Ammon's horn (tissue), 1 donor: Measurements from ENCODE around the gene PERCC1.
A peak's percentile ranks its signal among the peaks of the same experiment; 100 is the strongest.

Source experiments
- DNase-seq: peaks from one replicate; pipeline ENCODE4 v3.0.0-alpha.2; 2016; ENCODE audit warnings: low spot score

PERCC1 gene

GRCh38 chr16:1412847-1413246, 18.0 kb upstream of the PERCC1 start:
- no peak for DNase-seq

DNA sequence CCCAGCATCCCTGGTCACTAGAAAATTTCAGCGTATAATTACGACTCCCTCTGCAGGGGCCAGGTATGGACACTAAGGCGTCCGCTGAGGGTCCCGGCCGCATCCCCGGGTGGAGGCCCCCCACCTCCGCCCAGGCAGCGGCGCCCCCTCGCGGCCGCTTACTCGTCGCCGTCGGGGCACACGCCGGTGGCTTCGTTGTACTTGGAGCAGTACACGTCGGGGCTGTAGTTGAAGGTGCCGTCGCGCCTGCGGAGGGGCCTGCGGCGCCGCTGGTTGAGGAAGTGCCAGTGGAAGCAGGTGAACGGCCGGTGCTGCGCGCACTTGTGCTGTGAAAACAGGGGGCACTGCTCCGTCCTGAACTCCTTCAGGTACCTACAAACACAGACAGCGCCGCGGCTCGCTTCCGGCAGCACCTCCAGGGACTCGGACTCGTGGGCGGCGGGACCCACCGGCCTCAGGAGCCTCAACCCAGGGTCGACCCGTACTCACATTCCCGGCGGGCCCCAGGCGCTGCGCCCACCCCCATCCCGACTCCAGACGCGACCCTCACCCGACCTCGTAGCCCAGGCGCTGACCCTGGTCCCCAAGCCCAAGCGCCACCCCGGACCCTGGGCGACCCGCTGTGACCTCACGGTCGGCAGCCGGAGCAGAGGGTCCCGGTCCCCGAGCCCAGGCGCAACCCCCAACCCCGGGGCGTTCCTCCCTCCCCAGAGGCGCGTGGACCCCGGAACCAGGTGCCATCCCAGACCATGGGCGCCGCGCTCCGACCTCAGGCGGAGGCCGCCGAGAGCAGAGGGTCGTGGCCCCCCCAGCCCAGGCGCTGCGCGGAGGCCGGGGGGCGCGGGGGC, 17.0 kb upstream of the PERCC1 start:
- peak; percentile 29 for DNase-seq

DNA sequence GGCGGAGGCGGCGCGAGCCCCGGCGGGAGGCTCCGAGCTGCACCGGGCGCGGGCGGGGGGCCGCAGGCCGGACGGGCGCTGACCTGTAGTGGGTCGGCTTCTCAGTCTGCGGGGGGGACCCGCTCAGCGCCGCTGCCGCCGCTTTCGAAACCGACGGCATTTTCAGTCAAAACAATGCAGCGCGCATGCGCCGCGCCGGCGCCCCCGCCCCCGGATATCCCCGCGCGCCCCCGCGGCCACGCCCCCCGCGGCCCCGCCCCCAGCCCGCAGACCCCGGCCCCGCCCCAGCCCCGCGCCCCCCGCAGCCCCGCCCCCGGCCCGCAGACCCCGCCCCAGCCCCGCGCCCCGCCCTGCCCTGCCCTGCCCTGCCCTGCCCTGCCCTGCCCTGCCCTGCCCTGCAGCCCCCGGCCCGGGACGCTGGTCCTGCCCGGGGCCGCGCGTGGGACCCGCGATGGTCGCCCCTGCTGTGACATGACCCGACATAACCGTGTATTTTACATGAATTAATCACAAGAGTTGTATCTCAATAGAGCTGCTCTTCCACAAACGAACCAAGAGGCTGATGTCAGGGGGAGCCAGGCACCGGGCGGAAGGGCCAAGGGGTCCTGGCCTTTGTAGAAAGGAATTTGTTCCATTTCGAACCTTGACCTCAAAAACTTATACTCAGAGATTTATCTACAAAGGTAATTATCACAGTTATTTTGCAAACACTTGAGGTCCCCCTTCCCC, 16.2 kb upstream of the PERCC1 start, which contains the start of gene UNKL:
TSS of gene UNKL (minus strand) at position 173 of the 729 bp plus-strand sequence. CDS start at position 160, 13 bp downstream.
- DNase-seq, result peak; percentile 34

DNA sequence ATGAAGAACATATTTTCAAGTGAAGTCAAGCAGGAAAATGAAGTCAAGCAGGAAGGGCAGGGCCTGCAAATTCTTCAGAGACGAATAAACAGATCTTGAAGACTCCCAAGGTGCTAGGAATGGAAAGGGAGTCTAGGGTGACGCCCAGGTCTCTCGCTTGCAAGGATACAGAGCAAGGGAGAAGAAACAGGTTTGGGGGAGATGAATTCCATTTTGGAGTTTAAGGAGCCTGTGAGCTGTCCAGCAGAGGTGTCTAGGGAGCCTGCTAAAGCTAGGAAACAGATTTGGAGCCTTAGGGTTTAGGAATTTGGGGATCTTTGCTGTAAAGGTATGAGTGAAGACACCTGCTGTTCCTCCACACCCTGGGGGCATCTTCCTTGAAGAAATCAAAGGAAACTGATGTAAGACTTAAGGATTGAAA, 14.3 kb upstream of the PERCC1 start:
- no peak for DNase-seq

DNA sequence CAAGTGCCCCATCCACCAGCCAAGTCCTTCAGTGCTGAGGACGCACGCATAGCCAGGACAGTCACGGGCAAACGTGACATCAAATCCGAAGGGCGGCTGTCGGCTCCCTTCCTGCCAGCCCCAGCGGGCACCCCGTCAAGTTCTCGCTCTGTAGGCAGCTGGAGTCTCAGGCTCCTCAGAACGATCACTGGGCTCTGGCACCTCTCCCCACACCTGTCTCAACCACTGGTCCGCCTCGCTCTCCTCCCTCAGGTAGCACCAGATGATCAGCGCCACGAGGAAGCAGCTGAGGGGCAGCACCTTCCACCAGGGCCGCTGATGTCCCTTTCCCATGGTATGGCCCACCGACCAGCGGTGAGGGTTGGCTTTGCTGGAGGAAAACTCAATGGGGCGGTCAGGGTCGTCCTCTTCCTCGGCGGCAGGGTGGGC, 10.8 kb upstream of the PERCC1 start:
- peak; percentile 11 for DNase-seq

GRCh38 chr16:1422076-1422475, 8.8 kb upstream of the PERCC1 start:
- DNase-seq, result no peak

- no peak for DNase-seq
Observed at GRCh38 chr16:1424028-1424427, 6.8 kb upstream of the PERCC1 start.

DNA sequence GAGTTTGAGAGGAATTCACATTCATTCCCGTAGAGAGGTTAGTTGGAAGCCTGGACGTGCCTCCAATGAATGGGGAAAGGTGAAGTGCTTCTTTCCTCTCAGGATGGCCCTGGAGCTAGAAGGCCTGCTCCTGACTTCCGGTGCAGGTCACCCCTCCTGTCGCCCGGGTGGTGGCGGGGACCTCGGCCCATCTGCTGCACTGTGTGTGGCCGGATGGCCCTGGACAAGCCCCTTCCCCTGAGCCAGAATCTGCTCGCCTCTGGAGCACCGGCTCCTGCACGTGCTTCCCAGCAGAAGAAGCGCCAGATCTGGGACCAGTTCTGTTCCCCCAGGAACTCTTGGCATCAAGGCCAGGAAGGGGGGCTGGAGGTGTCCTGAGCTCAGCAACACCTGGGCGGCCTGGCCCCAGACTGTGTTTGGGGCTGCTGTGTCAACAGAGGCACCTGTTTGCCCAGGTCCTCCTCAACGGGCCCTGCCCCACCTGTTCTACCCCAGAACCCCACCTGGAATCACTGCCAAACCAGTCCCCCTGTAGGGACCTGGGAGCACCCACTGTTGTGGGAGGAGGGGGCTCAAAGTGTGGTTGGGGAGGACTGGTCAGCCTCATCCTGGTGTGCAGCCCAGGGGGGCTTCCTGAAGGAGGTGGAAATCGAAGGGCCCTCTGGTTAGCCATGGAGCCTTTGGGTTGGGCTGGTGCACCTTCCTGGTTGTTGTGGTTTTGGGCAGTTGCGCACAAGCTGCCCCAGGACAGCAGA, 5.1 kb upstream of the PERCC1 start:
- no peak for DNase-seq

GRCh38 chr16:1426734-1427471, 4.0 kb upstream of the PERCC1 start:
- DNase-seq, result no peak

- DNase-seq, result no peak
Observed at GRCh38 chr16:1427473-1428461, 3.1 kb upstream of the PERCC1 start.

DNA sequence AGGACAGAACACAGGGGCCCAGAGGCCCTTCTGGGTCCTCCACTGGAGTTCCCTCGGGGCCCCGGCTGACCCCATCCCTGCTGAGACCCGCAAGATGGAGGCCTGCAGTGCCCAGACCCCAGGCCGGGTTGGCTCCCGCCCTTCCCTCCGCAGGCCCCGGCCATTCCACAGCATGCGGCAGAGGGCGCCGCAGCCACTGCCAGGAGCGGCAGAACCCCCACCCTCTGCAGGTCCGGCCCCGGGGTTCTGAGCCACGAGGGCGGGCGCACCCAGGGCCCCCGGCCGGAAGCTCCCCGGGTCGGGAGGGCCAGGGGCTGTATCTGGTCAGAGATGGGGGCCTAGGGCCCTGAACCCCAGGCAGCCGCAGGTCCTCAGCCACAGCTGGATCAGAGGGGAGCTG, 2.4 kb upstream of the PERCC1 start:
- no peak for DNase-seq

DNA sequence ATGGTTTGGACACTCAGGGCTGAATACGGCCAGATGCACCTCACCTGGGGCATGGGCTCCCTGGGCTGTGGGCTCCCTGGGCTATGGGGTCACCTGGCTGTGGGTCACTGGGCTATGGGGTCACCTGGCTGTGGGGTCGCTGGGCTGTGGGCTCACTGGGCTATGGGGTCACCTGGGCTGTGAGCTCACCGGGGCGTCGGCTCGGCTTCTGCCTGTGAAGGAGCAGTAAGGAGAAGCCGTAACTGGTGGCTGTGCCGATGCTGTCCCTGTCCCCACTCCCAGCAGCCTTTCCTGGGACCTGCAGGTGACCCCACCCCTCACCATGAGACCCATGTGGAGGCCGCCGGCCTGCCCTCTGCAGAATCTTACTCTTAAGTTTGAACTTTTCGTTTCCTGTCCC, 1.9 kb upstream of the PERCC1 start:
- no peak for DNase-seq

DNA sequence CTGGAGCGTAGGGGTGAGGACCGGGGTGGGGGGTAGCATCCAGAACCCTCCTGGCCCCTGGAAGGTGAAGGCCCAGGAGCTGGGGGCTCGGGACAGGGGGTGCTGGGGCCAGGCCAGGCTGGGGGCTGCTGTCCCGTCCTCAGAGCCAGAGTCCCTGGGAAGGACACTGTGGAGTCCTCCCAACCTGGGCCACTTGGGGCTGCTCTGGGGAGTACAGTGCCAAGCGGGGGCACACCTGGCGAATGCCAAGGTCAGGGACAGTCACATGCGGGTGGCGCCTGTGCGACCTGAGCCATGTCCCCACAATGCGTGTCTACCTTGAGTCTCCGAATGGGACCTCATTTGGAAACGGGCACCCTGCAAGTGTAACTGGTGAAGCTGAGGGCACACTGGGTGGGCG, 1.2 kb upstream of the PERCC1 start:
- DNase-seq, result no peak

GRCh38 chr16:1430214-1430758, 592 bp upstream of the PERCC1 start:
- DNase-seq, result no peak

DNA sequence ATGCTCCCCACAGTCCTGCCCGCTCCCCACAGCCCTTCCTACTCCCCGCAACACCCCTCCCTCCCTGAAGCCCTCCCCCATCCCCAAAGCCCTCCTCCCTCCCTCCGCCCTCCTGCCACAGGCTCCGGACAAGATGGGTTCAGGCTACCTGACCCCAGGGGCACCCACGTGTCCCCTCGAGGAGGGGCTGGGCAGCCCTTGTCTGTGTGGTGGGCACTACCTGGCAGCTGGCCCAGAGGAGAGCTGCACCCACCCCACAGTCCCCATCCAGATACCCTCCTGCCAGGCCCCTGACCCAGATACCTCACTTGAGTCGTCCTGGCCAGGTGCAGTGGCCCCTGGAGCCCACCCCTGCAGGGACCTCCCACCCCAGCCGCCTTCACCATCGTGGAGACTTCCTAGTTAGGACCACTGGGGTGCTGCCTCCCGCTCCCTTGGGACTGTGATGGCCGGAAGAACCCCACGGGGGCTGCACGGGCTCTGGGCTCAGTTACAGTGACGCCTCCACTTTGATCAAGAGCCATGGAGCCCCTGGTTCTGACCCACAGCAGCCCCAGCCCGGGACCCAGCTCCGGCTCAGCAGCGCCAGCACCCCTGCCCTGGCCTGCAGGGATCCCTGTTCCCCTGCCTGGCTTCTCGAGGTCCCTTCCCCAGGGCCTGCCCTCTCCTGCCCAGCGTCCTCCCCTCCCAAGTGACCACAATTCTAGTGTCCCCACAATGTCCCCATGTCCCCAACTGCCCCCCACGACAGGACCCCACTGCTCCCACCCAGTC, 806 bp downstream of the PERCC1 start:
- DNase-seq, result no peak

GRCh38 chr16:1432388-1433262, 1.7 kb downstream of the PERCC1 start:
- no peak for DNase-seq

DNA sequence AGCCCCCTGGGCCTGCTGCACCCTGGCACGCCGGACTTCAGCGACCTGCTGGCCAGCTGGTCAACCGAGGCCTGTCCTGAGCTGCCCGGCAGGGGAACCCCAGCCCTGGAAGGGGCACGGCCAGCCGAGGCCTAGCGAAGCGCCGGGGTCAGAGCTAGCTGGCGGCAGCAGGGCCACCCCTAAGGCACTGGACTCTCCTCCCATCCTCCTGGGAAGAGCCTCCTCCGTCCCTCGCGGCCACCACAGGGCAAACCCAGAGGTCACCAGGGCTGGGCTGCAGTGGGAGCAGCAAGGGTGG, 2.3 kb downstream of the PERCC1 start:
- no peak for DNase-seq

GRCh38 chr16:1433756-1434155, 2.9 kb downstream of the PERCC1 start:
- no peak for DNase-seq
